ENCODE measurements around the gene BABAM2.
"Not testable (repeated sequence)": the region's sequence is repeated elsewhere in the genome, so short reads cannot be mapped to it uniquely, and the experiment has no call there.

The BABAM2 gene

GRCh38 chr2:28333606-28334526 lies 443.3 kb downstream of the BABAM2 start:
- H3K4me3 ChIP-seq (ENCODE audit: insufficient read depth, low read length, poor library complexity, severe bottlenecking): no peak overlapping the region
- no peaks in the 10 kb centered on the region for H3F3A ChIP-seq (ENCODE audit: insufficient read depth)
- no peak overlapping the region for H3K9ac ChIP-seq (ENCODE audit: low read length)
- H3K27ac ChIP-seq (ENCODE audit: low read depth, low read length): no peak overlapping the region
- no peaks in the 10 kb centered on the region for H4K20me1 ChIP-seq (ENCODE audit: low read depth, low read length)
- no peak overlapping the region for H3K4me2 ChIP-seq (ENCODE audit: low read depth, low read length, poor library complexity, severe bottlenecking)
- H3K36me3 ChIP-seq (ENCODE audit: low read length): no peaks in the 10 kb centered on the region
- H3K9me2 ChIP-seq (replicated peaks; ENCODE audit: insufficient read depth, low read length): no peaks in the 10 kb centered on the region
- H2AFZ ChIP-seq (ENCODE audit: low read depth, low read length, severe bottlenecking): no peak overlapping the region
- H3K27me3 ChIP-seq (ENCODE audit: low read length): no peaks in the 10 kb centered on the region
- no peak for TF ChIP-seq EZH2phosphoT487 (conservative IDR thresholded peaks at IDR 0.05; ENCODE audit: low read length)
- no peak for TF ChIP-seq CTCF (IDR thresholded peaks at IDR 0.05; ENCODE audit: insufficient read depth, low read length, poor library complexity, severe bottlenecking)
- H3K79me2 ChIP-seq (ENCODE audit: insufficient read depth, low read length): no peaks in the 10 kb centered on the region
- H3K9me3 ChIP-seq (ENCODE audit: insufficient read depth, low read length): no peaks in the 10 kb centered on the region

- no peaks in the 10 kb centered on the region for H3K9me3 ChIP-seq (ENCODE audit: insufficient read depth, low read length)
- H3K36me3 ChIP-seq (ENCODE audit: low read length): no peaks in the 10 kb centered on the region
- H2AFZ ChIP-seq (ENCODE audit: low read depth, low read length, severe bottlenecking): no peak overlapping the region
- no peaks in the 10 kb centered on the region for H3K27me3 ChIP-seq (ENCODE audit: low read length)
- H3F3A ChIP-seq (ENCODE audit: insufficient read depth): no peaks in the 10 kb centered on the region
- no peak overlapping the region for H3K4me2 ChIP-seq (ENCODE audit: low read depth, low read length, poor library complexity, severe bottlenecking)
- H3K9me2 ChIP-seq (replicated peaks; ENCODE audit: insufficient read depth, low read length): no peaks in the 10 kb centered on the region
- H4K20me1 ChIP-seq (ENCODE audit: low read depth, low read length): no peaks in the 10 kb centered on the region
- TF ChIP-seq EZH2phosphoT487 (conservative IDR thresholded peaks at IDR 0.05; ENCODE audit: low read length) (no peak), CTCF (IDR thresholded peaks at IDR 0.05; ENCODE audit: insufficient read depth, low read length, poor library complexity, severe bottlenecking) (no peak)
- no peaks in the 10 kb centered on the region for H3K79me2 ChIP-seq (ENCODE audit: insufficient read depth, low read length)
- no peak overlapping the region for H3K4me3 ChIP-seq (ENCODE audit: insufficient read depth, low read length, poor library complexity, severe bottlenecking)
- H3K9ac ChIP-seq (ENCODE audit: low read length): no peak overlapping the region
- no peak overlapping the region for H3K27ac ChIP-seq (ENCODE audit: low read depth, low read length)
Measured at GRCh38 chr2:28334527-28334894, 444.0 kb downstream of the BABAM2 start.

- not testable (repeated sequence) for H3K9me2 ChIP-seq (replicated peaks; ENCODE audit: insufficient read depth, low read length); H3K36me3 ChIP-seq (ENCODE audit: low read length); H2AFZ ChIP-seq (ENCODE audit: low read depth, low read length, severe bottlenecking); H3K79me2 ChIP-seq (ENCODE audit: insufficient read depth, low read length); H3K27ac ChIP-seq (ENCODE audit: low read depth, low read length); H3K9ac ChIP-seq (ENCODE audit: low read length); H3K27me3 ChIP-seq (ENCODE audit: low read length); H3F3A ChIP-seq (ENCODE audit: insufficient read depth); H3K4me2 ChIP-seq (ENCODE audit: low read depth, low read length, poor library complexity, severe bottlenecking); H3K4me3 ChIP-seq (ENCODE audit: insufficient read depth, low read length, poor library complexity, severe bottlenecking); H3K9me3 ChIP-seq (ENCODE audit: insufficient read depth, low read length); H4K20me1 ChIP-seq (ENCODE audit: low read depth, low read length)
Measured at GRCh38 chr2:28335265-28335664, 444.7 kb downstream of the BABAM2 start.

- Histone ChIP-seq H3K9ac (ENCODE audit: low read length) (no peak overlapping the region), H3K9me3 (ENCODE audit: insufficient read depth, low read length) (no peaks in the 10 kb centered on the region), H4K20me1 (ENCODE audit: low read depth, low read length) (no peaks in the 10 kb centered on the region), H3K36me3 (ENCODE audit: low read length) (no peaks in the 10 kb centered on the region), H3K4me2 (ENCODE audit: low read depth, low read length, poor library complexity, severe bottlenecking) (no peak overlapping the region), H3F3A (ENCODE audit: insufficient read depth) (no peaks in the 10 kb centered on the region), H3K4me3 (ENCODE audit: insufficient read depth, low read length, poor library complexity, severe bottlenecking) (no peak overlapping the region), H3K27ac (ENCODE audit: low read depth, low read length) (no peak overlapping the region), H3K27me3 (ENCODE audit: low read length) (no peaks in the 10 kb centered on the region), H2AFZ (ENCODE audit: low read depth, low read length, severe bottlenecking) (no peak overlapping the region), H3K9me2 (replicated peaks; ENCODE audit: insufficient read depth, low read length) (no peaks in the 10 kb centered on the region), H3K79me2 (ENCODE audit: insufficient read depth, low read length) (no peaks in the 10 kb centered on the region)
- TF ChIP-seq CTCF (IDR thresholded peaks at IDR 0.05; ENCODE audit: insufficient read depth, low read length, poor library complexity, severe bottlenecking) (no peak), EZH2phosphoT487 (conservative IDR thresholded peaks at IDR 0.05; ENCODE audit: low read length) (no peak)
Measured at GRCh38 chr2:28335666-28336065, 445.1 kb downstream of the BABAM2 start.

Measured in SU-DHL-6 (cell line).